H7 (cell line): Measurements from ENCODE around the gene CMIP. TPM values are rescaled to one million over a fixed set of nuclear protein-coding genes. Genes with fewer than 3 reads are reported as not detected.

Source experiments
- DNase-seq: peaks from one replicate; pipeline ENCODE4 v3.0.0; 2012
- H3K27me3 ChIP-seq: 2 replicates; pipeline ENCODE4 v1.6.0; 2011; ENCODE audit warnings: mild to moderate bottlenecking, low read length; ENCODE audit not compliant: control insufficient read depth, insufficient read depth
- H3K36me3 ChIP-seq: replicated peaks from 2 replicates; pipeline ENCODE4 v1.5.1; 2011; ENCODE audit warnings: low read length; ENCODE audit not compliant: control insufficient read depth, insufficient read depth
- H3K4me3 ChIP-seq: 2 replicates; pipeline ENCODE4 v1.5.1; 2011; ENCODE audit warnings: low read depth, mild to moderate bottlenecking, control low read depth, low read length, moderate library complexity; ENCODE audit not compliant: insufficient read depth
- total RNA-seq: library from RNA; depleted of rRNA; stranded (reverse); fragments of >200 nt; shearing (Covaris generic); gene quantifications from 2 replicates; pipeline ENCODE4 v1.2.3, GENCODE V29; 2014

CMIP gene
- total RNA-seq, 1 experiment from 2014 or later = 13.1 TPM

- H3K36me3 ChIP-seq = no peaks in the 10 kb centered on the region
- H3K27me3 ChIP-seq = no peaks in the 10 kb centered on the region
- no peak for DNase-seq
- no peak overlapping the region for H3K4me3 ChIP-seq
These were observed 146.3 kb downstream of the CMIP start for GRCh38 chr16:81590714-81591544.

- no peak for DNase-seq
- Histone ChIP-seq H3K36me3 (no peaks in the 10 kb centered on the region), H3K27me3 (no peaks in the 10 kb centered on the region), H3K4me3 (no peak overlapping the region)
These were observed 146.9 kb downstream of the CMIP start for GRCh38 chr16:81591545-81591870.

- Histone ChIP-seq H3K27me3 (no peaks in the 10 kb centered on the region), H3K36me3 (no peaks in the 10 kb centered on the region), H3K4me3 (no peak overlapping the region)
- DNase-seq = no peak
These were observed 147.8 kb downstream of the CMIP start for GRCh38 chr16:81592353-81592866.

- Histone ChIP-seq H3K4me3 (no peak overlapping the region), H3K36me3 (no peaks in the 10 kb centered on the region), H3K27me3 (no peaks in the 10 kb centered on the region)
- peak; percentile 73 for DNase-seq
These were observed 148.9 kb downstream of the CMIP start for GRCh38 chr16:81593481-81593880.

GRCh38 chr16:81595629-81596292, 151.2 kb downstream of the CMIP start:
- H3K4me3 ChIP-seq = no peak overlapping the region
- H3K27me3 ChIP-seq = no peaks in the 10 kb centered on the region
- DNase-seq = no peak
- no peaks in the 10 kb centered on the region for H3K36me3 ChIP-seq

GRCh38 chr16:81597079-81597658, 152.6 kb downstream of the CMIP start:
- no peaks in the 10 kb centered on the region for H3K27me3 ChIP-seq
- no peak for DNase-seq
- H3K36me3 ChIP-seq = no peaks in the 10 kb centered on the region
- no peak overlapping the region for H3K4me3 ChIP-seq

- Histone ChIP-seq H3K27me3 (no peaks in the 10 kb centered on the region), H3K4me3 (no peak overlapping the region), H3K36me3 (no peaks in the 10 kb centered on the region)
- DNase-seq = no peak
These were observed 153.5 kb downstream of the CMIP start for GRCh38 chr16:81598083-81598482.

- H3K4me3 ChIP-seq = no peak overlapping the region
- H3K27me3 ChIP-seq = no peaks in the 10 kb centered on the region
- H3K36me3 ChIP-seq = no peaks in the 10 kb centered on the region
- DNase-seq = no peak
These were observed 154.6 kb downstream of the CMIP start for GRCh38 chr16:81599034-81599744.

GRCh38 chr16:81600275-81600674, 155.7 kb downstream of the CMIP start:
- no peaks in the 10 kb centered on the region for H3K27me3 ChIP-seq
- no peaks in the 10 kb centered on the region for H3K36me3 ChIP-seq
- no peak overlapping the region for H3K4me3 ChIP-seq
- no peak for DNase-seq

- Histone ChIP-seq H3K4me3 (no peak overlapping the region), H3K36me3 (no peaks in the 10 kb centered on the region), H3K27me3 (no peaks in the 10 kb centered on the region)
- DNase-seq = no peak
These were observed 156.4 kb downstream of the CMIP start for GRCh38 chr16:81601008-81601428.

- DNase-seq = no peak
- Histone ChIP-seq H3K27me3 (no peaks in the 10 kb centered on the region), H3K4me3 (no peak overlapping the region), H3K36me3 (no peaks in the 10 kb centered on the region)
These were observed 157.1 kb downstream of the CMIP start for GRCh38 chr16:81601601-81602255.

GRCh38 chr16:81602256-81602776, 157.7 kb downstream of the CMIP start:
- Histone ChIP-seq H3K27me3 (no peaks in the 10 kb centered on the region), H3K4me3 (no peak overlapping the region), H3K36me3 (no peaks in the 10 kb centered on the region)
- no peak for DNase-seq

GRCh38 chr16:81602792-81603191, 158.2 kb downstream of the CMIP start:
- no peak overlapping the region for H3K4me3 ChIP-seq
- H3K27me3 ChIP-seq = no peaks in the 10 kb centered on the region
- DNase-seq = no peak
- H3K36me3 ChIP-seq = no peaks in the 10 kb centered on the region

- no peak for DNase-seq
- no peaks in the 10 kb centered on the region for H3K27me3 ChIP-seq
- no peak overlapping the region for H3K4me3 ChIP-seq
- peaks cover under 1% of the 10 kb centered on the region for H3K36me3 ChIP-seq
These were observed 160.4 kb downstream of the CMIP start for GRCh38 chr16:81604960-81605383.
